ENCODE data around the gene UCHL1. TPM values are rescaled to one million over a fixed set of nuclear protein-coding genes. Genes with fewer than 3 reads are reported as not detected.

The UCHL1 gene
- total and polyA plus RNA-seq, 2 of the 13 experiments (the other 11 are each of a cell fraction or from before 2014, with no cell fraction given), result not detected

- TF ChIP-seq ZNF512B (CRISPR knock-in tag; IDR thresholded peaks at IDR 0.05; ENCODE audit: borderline replicate concordance) (peak; percentile 81; the same call in 1 of the 2 replicates), SIX4 (CRISPR knock-in tag; IDR thresholded peaks at IDR 0.05) (no peak), ARHGAP35 (CRISPR knock-in tag; IDR thresholded peaks at IDR 0.05; ENCODE audit: borderline replicate concordance) (no peak), SRSF4 (IDR thresholded peaks at IDR 0.05; ENCODE audit: low read depth, low read length, poor library complexity, severe bottlenecking) (no peak), MBNL3 (CRISPR knock-in tag; conservative IDR thresholded peaks at IDR 0.05) (no peak), POLR2AphosphoS5 (IDR thresholded peaks at IDR 0.05; ENCODE audit: low read depth, low read length) (peak; percentile 87), ZNF598 (CRISPR knock-in tag; IDR thresholded peaks at IDR 0.05; ENCODE audit: borderline replicate concordance) (no peak), ZNF224 (CRISPR knock-in tag; IDR thresholded peaks at IDR 0.05) (no peak), MYC (CRISPR knock-in tag; IDR thresholded peaks at IDR 0.05; ENCODE audit: borderline replicate concordance) (peak; percentile 79), ZNF615 (CRISPR knock-in tag; IDR thresholded peaks at IDR 0.05; ENCODE audit: borderline replicate concordance) (no peak), TIGD3 (CRISPR knock-in tag; IDR thresholded peaks at IDR 0.05; ENCODE audit: borderline replicate concordance) (no peak; the same call in 1 of the 2 replicates), ZBTB33 (CRISPR knock-in tag; IDR thresholded peaks at IDR 0.05) (0 out of 2 replicates have a peak, but pooled peaks have one; percentile 24), TOPORS (CRISPR knock-in tag; IDR thresholded peaks at IDR 0.05) (no peak), ZBTB2 (CRISPR knock-in tag; IDR thresholded peaks at IDR 0.05; ENCODE audit: low read depth) (no peak), ZNF556 (CRISPR knock-in tag; IDR thresholded peaks at IDR 0.05; ENCODE audit: borderline replicate concordance) (peak; percentile 95), NAIF1 (CRISPR knock-in tag; IDR thresholded peaks at IDR 0.05; ENCODE audit: borderline replicate concordance) (no peak), FOXM1 (CRISPR knock-in tag; IDR thresholded peaks at IDR 0.05) (no peak), WIZ (CRISPR knock-in tag; IDR thresholded peaks at IDR 0.05) (no peak)
These were observed 40.3 kb upstream of the UCHL1 start (continued) for GRCh38 chr4:41216294-41217019.
